ENCODE results near the gene KCTD17.
"Not testable (repeated sequence)": the region's sequence is repeated elsewhere in the genome, so short reads cannot be mapped to it uniquely, and the experiment has no call there.

DNA sequence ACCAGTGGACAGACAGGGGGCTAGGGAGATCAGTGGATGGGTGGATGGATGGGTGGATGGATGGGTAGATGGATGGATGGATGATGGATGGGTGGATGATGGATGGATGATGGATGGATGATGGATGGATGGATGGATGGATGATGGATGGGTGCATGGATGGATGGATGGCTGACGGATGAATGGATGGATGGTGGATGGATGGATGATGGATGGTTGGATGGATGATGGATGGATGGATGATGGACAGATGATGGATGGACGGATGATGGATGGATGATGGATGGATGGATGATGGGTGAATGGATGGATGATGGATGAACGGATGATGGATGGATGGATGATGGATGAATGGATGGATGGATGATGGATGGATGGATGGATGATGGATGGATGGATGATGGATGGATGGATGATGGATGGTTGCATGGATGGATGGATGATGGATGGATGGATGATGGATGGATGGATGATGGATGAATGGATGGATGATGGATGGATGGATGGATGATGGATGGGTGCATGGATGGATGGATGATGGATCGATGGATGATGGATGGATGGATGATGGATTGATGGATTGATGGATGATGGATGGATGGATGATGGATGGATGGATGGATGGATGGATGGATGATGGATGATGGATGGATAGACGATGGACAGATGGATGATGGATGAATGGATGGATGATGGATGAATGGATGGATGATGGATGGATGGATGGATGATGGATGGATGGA, 20.5 kb downstream of the KCTD17 start:
- TF ChIP-seq RAD21 (IDR thresholded peaks at IDR 0.05; ENCODE audit: low read length); MXI1 (IDR thresholded peaks at IDR 0.05; ENCODE audit: borderline replicate concordance, low read depth, low read length); POLR2A (IDR thresholded peaks at IDR 0.05; ENCODE audit: low read depth, low read length); BHLHE40 (IDR thresholded peaks at IDR 0.05; ENCODE audit: low read depth, low read length); NFE2L2 (IDR thresholded peaks at IDR 0.05; ENCODE audit: low read depth, low read length); RCOR1 (IDR thresholded peaks at IDR 0.05; ENCODE audit: insufficient replicate concordance, low read length): not testable (repeated sequence)
- TF ChIP-seq, protein P1, sequence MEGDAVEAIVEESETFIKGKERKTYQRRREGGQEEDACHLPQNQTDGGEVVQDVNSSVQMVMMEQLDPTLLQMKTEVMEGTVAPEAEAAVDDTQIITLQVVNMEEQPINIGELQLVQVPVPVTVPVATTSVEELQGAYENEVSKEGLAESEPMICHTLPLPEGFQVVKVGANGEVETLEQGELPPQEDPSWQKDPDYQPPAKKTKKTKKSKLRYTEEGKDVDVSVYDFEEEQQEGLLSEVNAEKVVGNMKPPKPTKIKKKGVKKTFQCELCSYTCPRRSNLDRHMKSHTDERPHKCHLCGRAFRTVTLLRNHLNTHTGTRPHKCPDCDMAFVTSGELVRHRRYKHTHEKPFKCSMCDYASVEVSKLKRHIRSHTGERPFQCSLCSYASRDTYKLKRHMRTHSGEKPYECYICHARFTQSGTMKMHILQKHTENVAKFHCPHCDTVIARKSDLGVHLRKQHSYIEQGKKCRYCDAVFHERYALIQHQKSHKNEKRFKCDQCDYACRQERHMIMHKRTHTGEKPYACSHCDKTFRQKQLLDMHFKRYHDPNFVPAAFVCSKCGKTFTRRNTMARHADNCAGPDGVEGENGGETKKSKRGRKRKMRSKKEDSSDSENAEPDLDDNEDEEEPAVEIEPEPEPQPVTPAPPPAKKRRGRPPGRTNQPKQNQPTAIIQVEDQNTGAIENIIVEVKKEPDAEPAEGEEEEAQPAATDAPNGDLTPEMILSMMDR (conservative IDR thresholded peaks at IDR 0.05; ENCODE audit: low read depth, low read length), result not testable (repeated sequence)

Data from IMR-90 (cell line).